ENCODE measurements around the gene TRMT2A.

- TF ChIP-seq POLR2AphosphoS5 (IDR thresholded peaks at IDR 0.05; ENCODE audit: low read depth, low read length) (no peak), CTCF (IDR thresholded peaks at IDR 0.05) (no peak), RFX5 (IDR thresholded peaks at IDR 0.05; ENCODE audit: low read length) (no peak), MAX (IDR thresholded peaks at IDR 0.05; ENCODE audit: low read depth) (no peak), REST (IDR thresholded peaks at IDR 0.05; ENCODE audit: low read depth, low read length) (no peak), ZBTB33 (IDR thresholded peaks at IDR 0.05; ENCODE audit: borderline replicate concordance, low read depth) (no peak), MEF2A (IDR thresholded peaks at IDR 0.05; ENCODE audit: borderline replicate concordance, low read depth) (no peak), YY1 (IDR thresholded peaks at IDR 0.05; ENCODE audit: low read depth) (no peak)
These were observed 21.5 kb downstream of the TRMT2A start for GRCh38 chr22:20095521-20095920.

Data from SK-N-SH (cell line).